Calu3 (cell line): Measurements from ENCODE around the gene SCNN1B. TPM values are rescaled to one million over a fixed set of nuclear protein-coding genes. Genes with fewer than 3 reads are reported as not detected.
A peak's percentile ranks its signal among the peaks of the same experiment; 100 is the strongest.
"Not testable (repeated sequence)": the region's sequence is repeated elsewhere in the genome, so short reads cannot be mapped to it uniquely, and the experiment has no call there.

Experiments used
- BruUV-seq: library from RNA; stranded (reverse); fragments of 400-500 nt; replicated peaks from 2 replicates; lab custom pipeline; 2021; lab: Mats Ljungman, UMichigan
- CTCF ChIA-PET: fragments of 300-600 bp; sonication (Branson Sonifier 250); formaldehyde crosslinking; loops from one replicate; lab custom pipeline; 2022; ENCODE audit warnings: antibody characterized with exemption; lab: Charles Lee
- DNase-seq: peaks from one replicate; pipeline ENCODE4 v3.0.0; 2022
- H3K27ac Mint-ChIP-seq: one replicate; pipeline ENCODE4 v1.8.0; 2022; ENCODE audit warnings: mixed read lengths; ENCODE audit not compliant: unreplicated experiment
- H3K27me3 Mint-ChIP-seq: one replicate; pipeline ENCODE4 v1.8.0; 2022; ENCODE audit warnings: mixed read lengths; ENCODE audit not compliant: unreplicated experiment
- H3K36me3 Mint-ChIP-seq: one replicate; pipeline ENCODE4 v1.8.0; 2022; ENCODE audit warnings: mild to moderate bottlenecking, moderate library complexity, mixed read lengths; ENCODE audit not compliant: insufficient read depth, unreplicated experiment
- H3K4me1 Mint-ChIP-seq: one replicate; pipeline ENCODE4 v1.8.0; 2022; ENCODE audit warnings: mild to moderate bottlenecking, low read depth, mixed read lengths; ENCODE audit not compliant: unreplicated experiment
- H3K4me3 Mint-ChIP-seq: one replicate; pipeline ENCODE4 v1.8.0; 2022; ENCODE audit warnings: mild to moderate bottlenecking, low read depth, moderate library complexity, mixed read lengths; ENCODE audit not compliant: unreplicated experiment
- H3K9me3 Mint-ChIP-seq: one replicate; pipeline ENCODE4 v1.8.0; 2022; ENCODE audit warnings: low read depth, mixed read lengths; ENCODE audit not compliant: unreplicated experiment
- CTCF ChIP-seq: fragments of 200-600 bp; IDR thresholded peaks from one replicate; pipeline ENCODE4 v1.8.0; 2022; ENCODE audit warnings: antibody characterized with exemption; ENCODE audit not compliant: unreplicated experiment
- intact Hi-C: fragments of 100-400 bp; cut with micrococcal nuclease; formaldehyde crosslinking; loops from one replicate; pipeline ENCODE4 v1.10.0; 2022; ENCODE audit not compliant: unreplicated experiment
- total RNA-seq: library from RNA; stranded (reverse); gene quantifications from 2 replicates; pipeline ENCODE4 v1.2.3, GENCODE V29; 2022

SCNN1B gene
- total RNA-seq, 1 experiment from 2014 or later = not detected

GRCh38 chr16:23293016-23293415, 9.1 kb upstream of the SCNN1B start:
- H3K27ac Mint-ChIP-seq = no peak overlapping the region
- peaks cover 2% of the 10 kb centered on the region for H3K9me3 Mint-ChIP-seq
- no peak for TF ChIP-seq CTCF
- H3K4me3 Mint-ChIP-seq = no peak overlapping the region
- H3K4me1 Mint-ChIP-seq = peaks cover 8% of the 10 kb centered on the region
- H3K27me3 Mint-ChIP-seq = peaks cover 71% of the 10 kb centered on the region
- H3K36me3 Mint-ChIP-seq = no peaks in the 10 kb centered on the region
- CTCF ChIA-PET = no interaction called here
- DNase-seq = no peak
- BruUV-seq = no TSS peak
- intact Hi-C loops = no loop called here

- BruUV-seq = no TSS peak
- H3K4me3 Mint-ChIP-seq = no peak overlapping the region
- CTCF ChIA-PET = interaction anchor here (0.8 kb wide), 1 partner anchor 16 kb away, joined by 5 read pairs; no protein-coding TSS in a partner anchor
- peaks cover 8% of the 10 kb centered on the region for H3K4me1 Mint-ChIP-seq
- DNase-seq = no peak
- peaks cover 2% of the 10 kb centered on the region for H3K9me3 Mint-ChIP-seq
- H3K27me3 Mint-ChIP-seq = peaks cover 64% of the 10 kb centered on the region
- TF ChIP-seq CTCF = no peak
- H3K36me3 Mint-ChIP-seq = no peaks in the 10 kb centered on the region
- intact Hi-C loops = no loop called here
- H3K27ac Mint-ChIP-seq = no peak overlapping the region
Measured at GRCh38 chr16:23294260-23294659, 7.8 kb upstream of the SCNN1B start.

- H3K4me1 Mint-ChIP-seq = peaks cover 17% of the 10 kb centered on the region
- H3K27ac Mint-ChIP-seq = no peak overlapping the region
- intact Hi-C loops = no loop called here
- peak; percentile 23 for TF ChIP-seq CTCF
- peaks cover 64% of the 10 kb centered on the region for H3K27me3 Mint-ChIP-seq
- no TSS peak for BruUV-seq
- peaks cover 2% of the 10 kb centered on the region for H3K36me3 Mint-ChIP-seq
- DNase-seq = peak; percentile 48
- CTCF ChIA-PET = no interaction called here
- no peak overlapping the region for H3K4me3 Mint-ChIP-seq
- peaks cover 2% of the 10 kb centered on the region for H3K9me3 Mint-ChIP-seq
Measured at GRCh38 chr16:23296994-23297393, 5.1 kb upstream of the SCNN1B start.

GRCh38 chr16:23298290-23298915, 3.7 kb upstream of the SCNN1B start:
- Mint-ChIP-seq H3K27ac (no peak overlapping the region), H3K9me3 (peaks cover 2% of the 10 kb centered on the region), H3K36me3 (peaks cover 3% of the 10 kb centered on the region), H3K4me3 (no peak overlapping the region), H3K27me3 (peaks cover 71% of the 10 kb centered on the region), H3K4me1 (peaks cover 19% of the 10 kb centered on the region)
- CTCF ChIA-PET = no interaction called here
- intact Hi-C loops = no loop called here
- no peak for TF ChIP-seq CTCF
- BruUV-seq = no TSS peak
- no peak for DNase-seq

- H3K4me3 Mint-ChIP-seq, BruUV-seq, H3K27ac Mint-ChIP-seq, DNase-seq, H3K9me3 Mint-ChIP-seq, H3K36me3 Mint-ChIP-seq, CTCF ChIA-PET: not testable (repeated sequence)
- Mint-ChIP-seq H3K27me3 (peaks cover 70% of the 10 kb centered on the region), H3K4me1 (peaks cover 11% of the 10 kb centered on the region)
- intact Hi-C loops = loop anchor here (10.0 kb wide), 1 partner anchor 135 kb away; no protein-coding TSS in a partner anchor
Measured at GRCh38 chr16:23299815-23300214, 2.3 kb upstream of the SCNN1B start.
